ENCODE results near the gene JRKL. TPM values are rescaled to one million over a fixed set of nuclear protein-coding genes. Genes with fewer than 3 reads are reported as not detected.

JRKL gene
- total and polyA plus RNA-seq, 2 of the 13 experiments (the other 11 are each of a cell fraction or from before 2014, with no cell fraction given): 3.2 to 4.5 TPM

DNA sequence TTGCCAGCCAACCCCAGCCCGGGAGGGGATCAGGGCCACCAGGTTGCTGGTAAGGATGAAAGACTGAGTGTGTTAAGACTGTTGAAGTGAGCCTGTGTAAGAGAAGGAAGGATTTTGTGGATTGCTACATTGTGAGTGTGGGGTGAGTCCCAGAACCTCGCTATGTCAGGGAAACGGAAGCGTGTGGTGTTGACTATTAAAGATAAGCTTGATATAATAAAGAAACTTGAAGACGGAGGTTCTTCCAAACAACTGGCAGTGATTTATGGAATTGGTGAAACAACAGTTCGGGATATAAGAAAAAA lies 627 bp downstream of the JRKL start (continued):
- TF ChIP-seq ZNF775 (CRISPR knock-in tag; IDR thresholded peaks at IDR 0.05; ENCODE audit: borderline replicate concordance): no peak
- no peak for TF ChIP-seq ZNF740 (CRISPR knock-in tag; IDR thresholded peaks at IDR 0.05)
- 0 out of 2 replicates have a peak, but pooled peaks have one; percentile 4 for TF ChIP-seq ZNF280D (CRISPR knock-in tag; IDR thresholded peaks at IDR 0.05)
- TF ChIP-seq FIP1L1 (IDR thresholded peaks at IDR 0.05; ENCODE audit: borderline replicate concordance, insufficient read depth, low read depth, low read length): no peak
- no peak for TF ChIP-seq ZNF564 (CRISPR knock-in tag; IDR thresholded peaks at IDR 0.05)
- peak; percentile 1 for TF ChIP-seq MED8 (CRISPR knock-in tag; IDR thresholded peaks at IDR 0.05; ENCODE audit: insufficient replicate concordance)
- TF ChIP-seq, protein P1, sequence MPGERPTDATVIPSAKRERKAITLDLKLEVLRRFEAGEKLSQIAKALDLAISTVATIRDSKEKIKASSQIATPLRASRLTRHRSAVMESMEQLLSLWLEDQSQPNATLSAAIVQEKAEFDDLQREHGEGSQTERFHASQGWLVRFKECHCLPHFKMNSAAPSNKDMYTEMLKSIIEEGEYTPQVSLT (CRISPR knock-in tag; IDR thresholded peaks at IDR 0.05; ENCODE audit: borderline replicate concordance, low read depth): no peak
- no peak for TF ChIP-seq DPF2 (CRISPR knock-in tag; IDR thresholded peaks at IDR 0.05; ENCODE audit: borderline replicate concordance, low read depth)
- TF ChIP-seq ELK4 (CRISPR knock-in tag; IDR thresholded peaks at IDR 0.05; ENCODE audit: borderline replicate concordance): no peak
- TF ChIP-seq ZNF879 (CRISPR knock-in tag; IDR thresholded peaks at IDR 0.05): 0 out of 2 replicates have a peak, but pooled peaks have one; percentile 33
- no peak for TF ChIP-seq ZFAT (CRISPR knock-in tag; conservative IDR thresholded peaks at IDR 0.05)
- TF ChIP-seq, protein P2, sequence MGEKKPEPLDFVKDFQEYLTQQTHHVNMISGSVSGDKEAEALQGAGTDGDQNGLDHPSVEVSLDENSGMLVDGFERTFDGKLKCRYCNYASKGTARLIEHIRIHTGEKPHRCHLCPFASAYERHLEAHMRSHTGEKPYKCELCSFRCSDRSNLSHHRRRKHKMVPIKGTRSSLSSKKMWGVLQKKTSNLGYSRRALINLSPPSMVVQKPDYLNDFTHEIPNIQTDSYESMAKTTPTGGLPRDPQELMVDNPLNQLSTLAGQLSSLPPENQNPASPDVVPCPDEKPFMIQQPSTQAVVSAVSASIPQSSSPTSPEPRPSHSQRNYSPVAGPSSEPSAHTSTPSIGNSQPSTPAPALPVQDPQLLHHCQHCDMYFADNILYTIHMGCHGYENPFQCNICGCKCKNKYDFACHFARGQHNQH (CRISPR knock-in tag; IDR thresholded peaks at IDR 0.05): no peak
- TF ChIP-seq ZNF256 (CRISPR knock-in tag; conservative IDR thresholded peaks at IDR 0.05): no peak
- TF ChIP-seq SMAD3 (CRISPR knock-in tag; IDR thresholded peaks at IDR 0.05): no peak
- TF ChIP-seq SKIL (CRISPR knock-in tag; IDR thresholded peaks at IDR 0.05; ENCODE audit: borderline replicate concordance): no peak
- no peak for TF ChIP-seq FLYWCH1 (CRISPR knock-in tag; IDR thresholded peaks at IDR 0.05)
- TF ChIP-seq SETDB1 (CRISPR knock-in tag; IDR thresholded peaks at IDR 0.05; ENCODE audit: borderline replicate concordance): no peak
- no peak for TF ChIP-seq GMEB1 (CRISPR knock-in tag; IDR thresholded peaks at IDR 0.05; ENCODE audit: borderline replicate concordance)
- TF ChIP-seq POLR2AphosphoS2 (IDR thresholded peaks at IDR 0.05; ENCODE audit: low read depth, low read length): no peak
- no peak for TF ChIP-seq ZNF367 (CRISPR knock-in tag; IDR thresholded peaks at IDR 0.05; ENCODE audit: borderline replicate concordance)

Data from HepG2 (cell line).